NCI-H1694 (cell line): Measurements from ENCODE around the gene NUP35.
"Not testable (repeated sequence)": the region's sequence is repeated elsewhere in the genome, so short reads cannot be mapped to it uniquely, and the experiment has no call there.

ENCODE experiments used
- DNase-seq: peaks from one replicate; lab custom pipeline; 2025; lab: John Stamatoyannopoulos, UW

The NUP35 gene

DNA sequence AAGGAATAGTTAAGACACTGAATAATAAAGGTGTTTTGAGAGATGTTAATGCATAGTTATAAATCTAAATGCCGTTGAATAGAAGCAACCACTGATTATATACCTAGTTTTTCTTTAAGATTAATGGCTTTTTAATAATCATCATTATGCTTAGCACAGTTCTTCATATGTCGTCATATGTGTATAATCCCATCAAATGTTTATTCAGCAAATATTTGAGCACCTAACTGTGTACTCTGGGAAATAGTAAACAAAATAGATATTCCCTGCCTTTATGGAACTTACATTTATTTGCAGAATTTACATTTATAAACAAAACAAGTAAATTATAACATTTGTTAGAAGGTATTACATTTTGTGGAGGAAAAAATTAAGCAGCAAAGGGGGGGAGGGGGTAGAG, 9.8 kb downstream of the NUP35 start:
- no peak for DNase-seq

DNA sequence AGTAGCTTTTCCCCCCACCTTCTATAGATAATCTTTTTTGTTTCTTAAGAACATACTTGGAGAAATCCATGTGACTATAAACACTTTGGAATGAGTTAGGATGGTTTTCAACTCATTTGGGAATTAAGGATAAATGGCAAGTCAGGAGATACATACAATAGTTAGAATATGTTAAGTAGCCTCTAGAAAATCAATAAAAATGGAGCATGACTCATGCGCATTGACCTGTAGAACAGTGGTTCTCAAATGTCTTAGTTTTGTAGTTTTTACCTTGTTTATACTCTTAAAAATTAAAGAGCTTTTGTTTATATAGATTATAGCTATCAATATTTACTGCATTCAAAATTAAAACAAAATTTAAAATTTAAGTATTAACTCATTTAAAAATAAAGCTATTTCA, 24.7 kb downstream of the NUP35 start:
- DNase-seq, result no peak

DNA sequence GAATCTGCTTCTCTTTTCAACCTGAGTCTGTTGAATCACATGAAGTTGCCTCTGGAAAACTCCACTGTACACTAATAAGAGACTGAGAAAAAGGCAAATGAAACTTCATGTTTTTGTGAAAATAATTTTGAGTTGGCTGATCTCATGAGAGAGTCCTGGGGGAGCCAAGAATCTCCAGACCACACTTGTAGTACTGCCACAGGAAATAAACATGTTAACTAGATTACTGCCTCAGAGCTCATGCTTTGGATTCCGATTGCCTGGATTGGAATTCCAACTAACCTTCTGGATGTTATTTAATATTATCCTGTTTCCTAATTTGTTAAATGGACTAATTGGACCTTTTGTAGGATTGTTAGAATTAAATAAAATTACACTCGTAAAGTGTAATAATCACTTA, 25.2 kb downstream of the NUP35 start:
- DNase-seq, result no peak

DNA sequence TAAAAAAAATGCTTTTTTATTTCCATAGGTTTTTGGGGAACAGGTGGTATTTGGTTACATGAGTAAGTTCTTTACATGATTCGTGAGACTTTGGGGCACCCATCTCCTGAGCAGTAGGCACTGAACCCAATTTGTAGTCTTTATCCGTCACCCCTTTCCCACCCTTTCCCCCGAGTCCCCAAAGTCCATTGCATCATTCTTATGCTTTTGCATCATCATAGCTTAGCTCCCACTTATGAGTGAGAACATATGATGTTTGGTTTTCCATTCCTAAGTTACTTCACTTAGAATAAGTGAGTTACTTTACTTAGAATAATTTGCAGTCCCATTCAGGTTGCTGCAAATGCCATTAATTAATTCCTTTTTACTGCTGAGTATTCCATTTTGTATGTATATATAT, 28.0 kb downstream of the NUP35 start:
- DNase-seq, result not testable (repeated sequence)

DNA sequence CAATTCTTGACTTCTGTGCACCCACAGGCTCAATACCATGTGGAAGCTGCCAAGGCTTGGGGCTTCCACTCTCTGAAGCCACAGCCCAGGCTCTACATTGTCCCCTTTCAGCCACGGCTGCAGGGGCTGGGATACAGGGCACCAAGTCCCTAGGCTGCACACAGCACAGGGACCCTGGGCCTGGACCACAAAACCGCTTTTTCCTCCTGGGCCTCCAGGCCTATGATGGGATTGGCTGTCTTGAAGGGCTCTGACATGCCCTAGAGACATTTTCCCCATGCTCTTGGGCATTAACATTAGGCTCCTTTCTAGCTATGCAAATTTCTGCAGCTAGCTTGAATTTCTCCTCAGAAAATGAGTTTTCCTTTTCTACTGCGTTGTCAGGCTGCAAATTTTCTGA, 29.7 kb downstream of the NUP35 start:
- DNase-seq, result no peak

DNA sequence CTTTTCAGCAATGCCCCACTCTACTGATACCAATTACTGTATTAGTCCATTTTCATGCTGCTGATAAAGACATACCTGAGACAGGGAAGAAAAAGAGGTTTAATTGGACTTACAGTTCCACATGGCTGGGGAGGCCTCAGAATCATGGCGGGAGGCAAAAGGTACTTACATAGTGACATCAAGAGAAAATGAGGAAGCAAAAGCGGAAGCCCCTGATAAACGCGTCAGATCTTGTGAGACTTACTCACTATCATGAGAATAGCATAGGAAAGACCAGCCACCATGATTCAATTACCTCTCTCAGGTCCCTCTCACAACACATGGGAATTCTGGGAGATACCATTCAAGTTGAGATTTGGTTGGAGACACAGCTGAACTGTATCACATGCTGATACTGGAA, 30.5 kb downstream of the NUP35 start:
- DNase-seq, result not testable (repeated sequence)

DNA sequence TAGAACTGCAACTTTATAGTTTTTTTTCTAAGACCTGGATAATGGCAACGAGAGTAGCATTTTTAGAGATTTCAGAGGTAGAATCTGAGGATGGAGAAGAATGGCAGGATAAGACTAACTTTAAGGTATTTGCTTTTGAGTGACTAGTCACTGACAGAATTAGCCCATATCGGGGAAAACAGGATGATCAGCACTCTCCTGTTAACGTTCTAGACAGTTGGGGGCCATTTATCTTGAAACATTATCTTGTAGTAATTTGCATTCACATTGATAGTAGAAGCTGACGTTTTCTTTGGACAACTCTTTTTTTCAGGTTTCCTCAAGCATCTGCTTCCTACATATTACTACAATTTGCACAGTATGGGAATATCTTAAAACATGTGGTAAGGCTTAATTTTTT, 32.9 kb downstream of the NUP35 start:
- DNase-seq, result no peak

DNA sequence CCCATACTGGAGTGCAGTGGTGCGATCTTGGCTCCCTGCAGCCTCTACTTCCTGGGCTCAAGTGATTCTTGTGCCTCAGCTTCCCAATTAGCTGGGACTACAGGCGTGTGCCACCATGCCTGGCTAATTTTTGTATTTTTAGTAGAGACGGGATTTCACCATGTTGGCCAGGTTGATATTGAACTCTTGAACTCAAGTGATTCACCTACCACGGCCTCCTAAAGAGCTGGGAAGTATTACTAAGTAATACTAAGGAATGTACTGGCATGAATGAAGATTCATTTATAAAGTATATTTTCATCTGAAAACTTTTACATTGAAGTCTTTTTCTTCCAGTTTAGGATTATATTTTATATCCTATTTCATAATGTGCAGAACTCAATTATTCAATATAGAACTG, 38.1 kb downstream of the NUP35 start:
- no peak for DNase-seq

DNA sequence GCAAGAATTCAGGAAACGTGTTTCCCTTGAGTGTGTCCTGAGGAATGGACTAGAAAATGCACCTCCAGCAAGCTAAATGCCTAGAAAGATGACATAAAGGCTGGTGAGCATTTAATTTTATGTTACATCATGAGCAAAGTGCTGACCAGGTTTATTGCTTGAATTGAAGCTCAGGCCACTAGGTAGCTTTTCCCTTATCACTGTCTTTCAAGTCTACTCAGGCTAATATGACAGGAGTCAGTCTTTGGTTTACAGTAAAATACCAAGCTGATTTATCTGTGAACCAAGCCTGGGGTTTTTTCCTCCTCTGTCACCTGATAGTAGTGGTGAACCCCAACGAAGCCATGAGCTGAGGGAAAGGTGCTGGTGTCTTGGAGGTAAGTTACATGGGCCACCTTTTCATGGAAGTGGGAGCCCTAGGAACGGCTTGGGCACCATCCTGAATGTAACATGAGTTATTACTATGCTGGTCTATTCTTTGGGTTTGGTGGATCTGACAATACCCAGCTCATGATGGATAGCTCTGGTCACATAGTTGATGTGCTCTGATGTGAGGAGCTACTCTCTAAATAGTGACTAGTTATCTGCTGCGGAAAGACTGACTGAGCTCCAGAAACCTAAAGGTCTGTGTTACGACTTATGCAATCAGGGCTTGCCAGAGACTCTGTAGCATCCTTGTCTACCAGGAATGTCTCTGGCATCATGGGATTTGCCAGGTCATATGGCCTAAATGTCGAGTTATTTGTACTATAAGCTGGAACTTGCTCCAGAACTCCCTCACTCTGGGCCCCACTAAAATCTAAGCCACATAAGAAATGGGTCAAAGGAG, 39.8 kb downstream of the NUP35 start:
- no peak for DNase-seq

DNA sequence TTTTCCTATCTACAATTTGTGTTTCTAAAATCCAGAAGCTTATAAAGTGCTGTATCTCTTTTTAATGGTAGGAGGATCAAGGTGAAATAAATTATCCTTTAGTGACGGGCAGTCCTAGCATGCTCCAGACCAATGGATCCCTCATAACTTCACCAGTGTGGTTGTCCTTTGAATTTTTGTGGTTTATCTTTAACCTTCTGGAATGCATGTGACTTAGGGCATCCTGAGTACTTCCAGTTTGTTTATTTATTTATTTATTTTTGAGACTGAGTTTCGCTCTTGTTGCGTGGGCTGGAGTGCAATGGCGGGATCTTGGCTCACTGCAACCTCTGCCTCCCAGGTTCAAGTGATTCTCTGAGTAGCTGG, 40.4 kb downstream of the NUP35 start:
- no peak for DNase-seq

DNA sequence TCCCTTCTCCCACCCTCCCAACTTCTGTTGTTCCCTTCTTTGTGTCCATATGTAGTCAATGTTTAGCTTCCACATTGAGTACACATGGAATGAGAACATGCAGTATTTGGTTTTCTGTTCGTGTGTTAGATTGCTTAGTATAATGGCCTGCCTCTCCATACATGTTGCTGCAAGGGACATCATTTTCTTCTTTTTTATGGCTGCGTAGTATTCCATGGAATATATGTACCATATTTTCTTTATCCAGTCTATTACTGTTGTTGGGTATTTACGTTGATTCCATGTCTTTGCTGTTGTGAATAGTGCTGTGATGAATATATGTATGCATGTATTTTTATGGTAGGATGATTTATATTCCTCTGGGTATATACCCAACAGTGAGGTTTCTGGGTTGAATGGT, 42.0 kb downstream of the NUP35 start:
- no peak for DNase-seq

DNA sequence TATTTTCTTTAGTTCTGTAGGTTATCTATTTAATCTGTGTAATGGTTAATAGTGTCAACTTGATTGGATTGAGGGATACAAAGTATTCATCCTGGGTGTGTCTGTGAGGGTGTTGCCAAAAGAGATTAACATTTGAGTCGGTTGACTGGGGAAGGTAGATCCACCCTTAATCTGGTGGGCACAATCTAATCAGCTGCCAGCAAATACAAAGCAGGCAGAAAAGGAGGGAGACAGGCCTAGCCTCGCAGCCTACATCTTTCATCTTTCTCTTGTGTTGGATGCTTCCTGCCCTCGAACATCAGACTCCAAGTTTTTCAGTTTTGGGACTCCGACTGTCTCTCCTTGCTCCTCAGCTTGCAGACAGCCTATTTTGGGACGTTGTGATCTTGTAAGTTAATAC, 42.7 kb downstream of the NUP35 start:
- DNase-seq, result not testable (repeated sequence)

DNA sequence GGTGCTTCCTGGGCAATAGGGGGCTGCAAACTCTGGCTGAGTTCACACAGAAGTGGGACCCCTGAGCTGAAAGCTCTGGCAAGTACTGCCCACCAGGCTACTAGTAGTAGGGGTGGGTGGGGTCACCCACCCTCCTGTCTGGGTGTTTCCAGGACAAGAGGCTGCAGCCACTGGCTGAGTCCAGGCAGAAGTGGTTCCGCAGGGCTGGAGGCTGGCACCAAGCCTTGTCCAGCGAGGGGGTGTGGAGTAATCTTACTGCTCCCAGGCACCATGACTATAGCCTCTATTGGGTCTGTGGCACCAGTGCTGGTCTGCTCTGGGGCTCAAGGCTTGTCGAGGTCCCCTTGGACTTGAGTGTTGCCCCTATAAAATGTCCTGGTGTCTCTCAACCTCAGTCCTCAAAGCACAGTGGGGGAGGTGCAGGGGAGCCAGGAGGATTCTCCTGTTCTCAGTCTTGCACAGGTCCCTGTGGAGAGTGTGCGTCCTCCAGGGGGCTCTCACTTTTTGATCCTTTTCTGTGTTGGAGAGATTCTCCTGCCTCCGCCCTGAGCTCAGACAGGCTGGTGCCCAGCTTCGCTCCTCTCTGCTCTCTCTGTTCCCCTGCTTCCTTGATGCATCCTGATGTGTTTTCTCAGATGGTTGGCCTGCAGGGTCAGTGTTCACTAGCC, 48.1 kb downstream of the NUP35 start:
- DNase-seq, result no peak

DNA sequence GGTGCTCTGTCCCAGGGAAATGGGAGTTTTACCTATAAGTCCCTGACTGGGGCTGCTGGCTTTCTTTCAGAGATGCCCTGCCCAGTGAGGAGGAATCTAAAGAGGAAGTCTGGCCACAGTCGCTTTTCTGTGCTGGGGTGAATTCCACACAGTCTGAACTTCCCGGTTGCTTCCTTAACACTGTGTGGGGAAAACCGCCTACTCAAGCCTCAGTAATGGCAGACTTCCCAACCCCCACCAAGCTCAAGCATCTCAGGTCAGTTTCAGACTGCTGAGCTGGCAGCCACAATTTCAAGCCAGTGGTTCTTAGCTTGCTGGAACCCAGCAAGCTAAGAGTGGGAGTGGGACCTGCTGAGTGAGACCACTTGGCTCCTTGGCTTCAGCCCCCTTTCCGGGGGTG, 54.9 kb downstream of the NUP35 start:
- no peak for DNase-seq

DNA sequence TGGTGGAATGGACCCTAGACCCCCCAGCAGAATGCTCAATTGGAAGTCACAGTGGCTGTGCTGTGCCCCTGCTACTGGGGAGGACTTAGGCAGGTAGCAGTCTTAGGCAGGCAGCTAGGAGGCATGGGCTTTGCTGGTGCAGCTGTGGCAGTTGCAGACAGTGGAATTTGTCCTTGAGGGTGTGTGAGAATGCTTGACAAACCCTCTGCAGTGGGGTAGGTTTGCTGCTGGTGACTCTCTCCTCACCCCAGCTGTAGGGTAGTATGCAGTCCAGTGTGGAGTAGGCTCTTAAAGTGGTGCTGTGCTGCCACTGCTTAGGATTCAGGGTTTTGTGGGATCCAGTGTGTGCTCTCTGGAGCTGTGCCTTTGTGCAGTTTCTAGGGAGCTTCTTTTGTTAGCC, 61.3 kb downstream of the NUP35 start:
- DNase-seq, result no peak

DNA sequence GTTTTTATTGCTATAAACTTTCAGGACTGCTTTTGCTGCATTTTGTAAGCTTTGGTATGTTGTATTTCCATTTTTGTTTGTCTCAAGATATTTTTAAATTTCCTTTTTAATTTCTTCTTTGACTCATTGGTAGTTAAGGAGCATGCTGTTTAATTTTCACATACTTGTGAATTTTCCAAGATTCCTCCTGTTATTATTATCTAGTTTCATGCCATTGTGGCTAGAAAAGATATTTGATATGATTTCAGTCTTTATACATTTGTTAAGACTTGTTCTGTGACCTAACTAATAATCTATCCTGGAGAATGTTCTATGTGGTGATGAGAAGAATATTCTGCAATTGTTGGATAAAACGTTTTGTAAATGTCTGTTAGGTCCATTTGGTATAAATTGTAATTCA, 62.1 kb downstream of the NUP35 start:
- DNase-seq, result no peak

DNA sequence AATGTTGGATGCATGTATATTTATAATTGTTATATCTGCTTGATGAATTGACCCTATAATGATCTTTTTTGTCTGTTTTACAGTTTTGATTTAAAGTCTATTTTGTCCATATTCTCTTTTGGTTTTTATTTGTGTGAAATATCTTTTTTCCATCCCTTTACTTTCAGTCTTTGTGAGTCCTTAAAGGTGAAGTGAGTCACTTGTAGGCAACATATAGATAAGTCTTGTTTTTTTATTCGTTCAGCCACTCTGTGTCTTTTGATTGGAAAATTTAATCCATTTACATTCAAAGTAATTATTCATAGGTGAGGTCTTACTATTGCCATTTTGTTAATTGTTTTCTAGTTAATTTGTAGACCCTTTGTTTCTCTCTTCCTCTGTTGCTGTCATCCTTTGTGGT, 62.5 kb downstream of the NUP35 start:
- no peak for DNase-seq

DNA sequence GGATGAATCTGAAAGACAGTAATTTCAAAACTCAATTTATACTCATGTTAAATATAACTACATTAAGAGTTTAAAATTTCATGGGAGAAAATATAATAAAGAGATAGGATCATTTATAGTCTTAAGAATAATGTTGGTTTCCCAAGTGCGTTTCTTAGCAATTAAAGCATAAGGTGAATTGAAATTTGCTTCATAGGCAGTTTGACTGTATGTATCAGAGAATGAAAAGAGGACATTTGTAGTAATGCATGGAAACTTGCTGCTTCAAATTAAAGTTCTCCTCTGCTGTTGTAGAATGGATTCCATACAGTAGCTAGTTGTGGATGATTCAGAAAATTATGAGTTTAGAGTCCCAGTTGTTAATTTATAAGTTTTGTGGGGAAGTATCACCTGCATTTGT, 68.1 kb downstream of the NUP35 start:
- DNase-seq, result no peak

DNA sequence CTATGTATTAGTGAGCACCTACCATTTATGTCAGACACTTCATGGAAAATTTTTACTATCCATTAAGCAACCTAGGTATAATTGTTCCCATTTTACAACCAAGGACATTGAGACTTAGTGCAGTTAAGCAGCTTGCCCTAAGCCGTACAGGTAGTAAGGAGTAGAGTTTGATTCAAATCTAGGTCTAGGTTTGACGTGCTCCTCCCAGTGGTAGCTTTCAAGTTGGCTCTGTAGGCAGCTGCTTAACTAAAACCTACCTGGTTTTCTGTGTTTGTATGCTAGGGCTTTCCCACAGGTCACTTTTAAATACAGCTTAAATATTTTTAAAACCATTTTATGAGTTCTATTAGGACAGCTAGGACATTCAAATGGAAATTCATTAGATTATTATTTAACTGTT, 69.7 kb downstream of the NUP35 start:
- DNase-seq, result no peak

DNA sequence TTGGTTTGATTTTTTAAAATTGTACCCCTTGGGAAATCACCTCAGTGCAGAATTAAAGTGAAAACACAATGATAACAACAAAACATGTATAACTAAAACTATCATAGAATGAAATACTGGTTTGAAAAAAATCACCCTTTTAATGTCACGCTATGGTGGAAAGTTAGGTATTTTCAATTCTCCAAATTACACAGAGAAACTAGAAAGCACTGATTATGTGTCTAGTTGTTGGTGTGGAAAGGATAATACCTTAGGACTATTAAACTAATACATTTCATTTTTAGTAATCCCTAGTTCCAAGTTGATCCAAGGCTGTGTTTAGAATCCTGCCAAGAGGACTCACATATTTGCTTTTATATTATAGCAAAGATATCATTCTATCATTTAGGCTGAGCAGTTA, 71.2 kb downstream of the NUP35 start:
- DNase-seq, result no peak

DNA sequence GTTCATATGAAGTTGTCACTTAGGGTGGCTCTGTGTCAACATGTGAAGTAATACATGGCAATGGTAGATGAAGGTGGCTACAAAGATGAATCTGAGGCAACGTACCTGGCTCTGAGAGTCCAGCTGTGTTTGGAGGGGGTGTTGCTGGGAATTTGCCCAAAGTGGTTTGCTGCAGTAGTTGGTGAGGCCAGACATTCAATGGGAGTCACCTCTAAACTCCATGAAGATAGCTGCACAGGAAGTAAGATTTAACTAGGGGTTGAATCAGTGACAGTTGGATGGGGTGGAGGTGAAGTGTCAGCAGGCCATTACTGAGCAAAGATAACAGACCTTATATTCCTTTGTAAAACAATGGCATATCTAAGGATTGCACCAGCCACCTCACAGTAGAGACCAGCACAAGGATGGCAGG, 71.8 kb downstream of the NUP35 start:
- no peak for DNase-seq

DNA sequence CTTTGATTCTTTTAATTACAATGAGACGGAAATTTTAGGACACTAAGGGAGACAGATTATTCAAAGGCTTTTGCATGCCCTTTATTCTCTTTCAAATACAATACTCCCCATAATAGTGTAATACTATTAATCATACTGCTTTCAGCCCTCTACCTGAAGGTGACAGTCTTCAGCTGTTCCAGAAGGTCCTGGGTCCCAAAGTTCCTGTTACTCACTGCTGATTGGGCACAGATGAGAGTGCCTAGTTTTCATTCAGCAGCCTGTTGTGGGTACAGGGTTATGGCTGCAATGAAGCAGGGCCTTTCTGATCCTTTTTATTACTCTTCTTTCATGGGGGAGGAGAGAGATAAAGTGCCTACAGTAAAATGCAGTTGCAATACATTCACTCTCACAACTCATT, 80.2 kb downstream of the NUP35 start:
- no peak for DNase-seq

DNA sequence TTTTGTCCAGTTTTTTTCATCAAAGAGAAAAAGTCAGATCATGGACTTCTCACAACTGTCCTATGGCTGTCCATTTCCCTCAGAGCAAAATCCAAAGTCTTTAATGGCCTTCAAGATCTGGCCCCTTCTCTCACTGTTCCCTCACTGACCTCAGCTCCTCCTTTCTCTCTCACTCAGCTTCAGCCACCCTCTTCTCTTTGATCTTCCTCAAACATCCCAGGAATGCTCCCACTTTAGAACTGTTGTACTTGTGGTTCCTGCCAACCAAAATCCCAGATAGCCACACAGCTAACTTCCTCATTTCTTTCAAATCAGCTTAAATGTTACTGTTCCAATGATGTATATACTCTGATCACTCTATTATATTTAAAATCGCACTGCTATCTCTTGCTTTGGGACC, 82.9 kb downstream of the NUP35 start:
- DNase-seq, result no peak
